ENCODE data around the gene ZNF407.

DNA sequence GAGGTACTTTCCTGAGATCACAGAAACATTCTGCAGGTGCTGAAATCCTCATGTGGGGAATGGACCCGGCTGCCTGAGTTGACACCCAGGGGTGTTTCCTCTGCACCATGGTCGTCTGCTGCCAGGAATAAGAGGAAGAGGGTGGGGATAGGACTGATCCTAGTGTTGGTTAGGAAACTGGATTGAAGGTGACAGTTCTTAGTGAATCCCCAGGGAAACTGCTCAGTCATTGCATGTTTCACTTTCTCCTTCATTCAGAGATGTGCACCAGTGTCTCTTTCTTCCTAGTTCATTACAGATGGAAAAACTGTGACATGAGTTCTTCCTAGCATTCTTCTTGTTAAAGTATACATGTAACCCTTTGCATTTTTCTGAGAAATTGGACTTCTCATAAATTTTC is 317.0 kb downstream of the ZNF407 start:
- TF ChIP-seq GATA3 (IDR thresholded peaks at IDR 0.05; ENCODE audit: low read depth, low read length): no peak
- no peak for TF ChIP-seq GATA2 (IDR thresholded peaks at IDR 0.05; ENCODE audit: low read depth, low read length)

All from SH-SY5Y (cell line).